HepG2 (cell line): ENCODE measurements around the gene COL26A1. TPM values are rescaled to one million over a fixed set of nuclear protein-coding genes. Genes with fewer than 3 reads are reported as not detected.
A peak's percentile ranks its signal among the peaks of the same experiment; 100 is the strongest.

Experiments
- ATAC-seq: fragments of 200-7000 bp; cut with Tn5 transposase; 3 replicates; pipeline ENCODE4 v1.9.1; 2020; ENCODE audit warnings: mild to moderate bottlenecking, moderate library complexity
- BruUV-seq: library from RNA; stranded (reverse); fragments of 400-500 nt; replicated peaks from 2 replicates; lab custom pipeline; 2021; lab: Mats Ljungman, UMichigan
- CTCF ChIA-PET: fragments of 300-600 bp; formaldehyde crosslinking; extraction: SDS; loops from one replicate; lab custom pipeline; 2021; ENCODE audit warnings: low total read pairs, inconsistent platforms, low intra/inter-chr PET ratio; lab: Yijun Ruan, JAX
- POLR2A ChIA-PET: fragments of 350-600 bp; sonication (Branson Sonifier 250); formaldehyde crosslinking; loops from one replicate; lab custom pipeline; 2020; ENCODE audit warnings: antibody characterized with exemption, inconsistent platforms; lab: Yijun Ruan, JAX
- DNase-seq: peaks from one replicate; pipeline ENCODE4 v3.0.0-alpha.2; 2015; ENCODE audit warnings: low spot score
- FAIRE-seq: peaks from 3 replicates; lab custom pipeline; 2011; peaks lifted over from hg19 to GRCh38; lab: Jason Lieb, UNC
- H2AFZ ChIP-seq: one replicate; pipeline ENCODE4 v1.6.1; 2011; ENCODE audit warnings: low read length, inconsistent platforms
- H3K27ac ChIP-seq: fragments of 300-600 bp; 3 replicates; pipeline ENCODE4 v1.8.0; 2011; ENCODE audit warnings: mixed run types, mild to moderate bottlenecking, mixed read lengths, low read length, inconsistent platforms; ENCODE audit not compliant: insufficient read depth; ENCODE audit errors: extremely low read length
- H3K27me3 ChIP-seq, 2 experiments: fragments of 200-600 bp in 1 of 2; 2 replicates in 1 of 2; 3 replicates in 1 of 2; pipeline versions ENCODE4 v1.6.0 to v1.8.0; 2011; ENCODE audit warnings: low read length in 2 of 2, mild to moderate bottlenecking in 2 of 2, moderate library complexity in 2 of 2, inconsistent platforms in 1 of 2; ENCODE audit not compliant: insufficient read depth in 2 of 2, control insufficient read depth in 1 of 2
- H3K36me3 ChIP-seq, 2 experiments: fragments of 200-600 bp in 1 of 2; replicated peaks in 1 of 2; 2 replicates in 1 of 2; 3 replicates in 1 of 2; pipeline versions ENCODE4 v1.5.1 to v1.8.0; 2011; ENCODE audit warnings: low read length in 2 of 2, inconsistent platforms in 1 of 2; ENCODE audit not compliant: insufficient read depth in 2 of 2, control insufficient read depth in 1 of 2
- H3K4me1 ChIP-seq: 2 replicates; pipeline ENCODE4 v1.5.1; 2012; ENCODE audit warnings: low read length, inconsistent platforms; ENCODE audit not compliant: insufficient read depth
- H3K4me2 ChIP-seq: 2 replicates; pipeline ENCODE4 v1.6.0; 2011; ENCODE audit warnings: low read depth, low read length, inconsistent platforms
- H3K4me3 ChIP-seq, 3 experiments: fragments of 200-600 bp in 1 of 3; sonication (generic), shearing (Covaris generic) in 1 of 3; replicated peaks in 1 of 3; 2 replicates each; pipeline ENCODE4 v1.5.1; 2011 to 2016; ENCODE audit warnings: low read length in 3 of 3, inconsistent platforms in 2 of 3, low read depth in 2 of 3, mild to moderate bottlenecking in 2 of 3, control low read depth in 1 of 3, mixed read lengths in 1 of 3; ENCODE audit not compliant: insufficient read depth in 1 of 3
- H3K79me2 ChIP-seq: one replicate; pipeline ENCODE4 v1.6.1; 2011; ENCODE audit warnings: low read length, inconsistent platforms; ENCODE audit not compliant: insufficient read depth
- H3K9ac ChIP-seq: 2 replicates; pipeline ENCODE4 v1.6.0; 2011; ENCODE audit warnings: mild to moderate bottlenecking, low read depth, low read length, inconsistent platforms; ENCODE audit not compliant: insufficient read depth
- H3K9me3 ChIP-seq: 2 replicates; pipeline ENCODE4 v1.5.1; 2012; ENCODE audit warnings: mild to moderate bottlenecking, low read length
- H4K20me1 ChIP-seq: 2 replicates; pipeline ENCODE4 v1.6.0; 2011; ENCODE audit warnings: inconsistent platforms, mild to moderate bottlenecking, low read length, moderate library complexity; ENCODE audit not compliant: insufficient read depth
- STAG1 ChIP-seq: sonication (generic); formaldehyde crosslinking; IDR thresholded peaks from 2 replicates; pipeline ENCODE4 v1.4.0; 2020; ENCODE audit warnings: missing genetic modification reagents
- ZBTB46 ChIP-seq: sonication (generic); formaldehyde crosslinking; IDR thresholded peaks from 2 replicates; pipeline ENCODE4 v1.4.0; 2020; ENCODE audit warnings: mild to moderate bottlenecking, missing genetic modification reagents, borderline replicate concordance
- ZNF34 ChIP-seq: sonication (generic); formaldehyde crosslinking; IDR thresholded peaks from 2 replicates; pipeline ENCODE4 v1.4.0; 2020; ENCODE audit warnings: mild to moderate bottlenecking, missing genetic modification reagents, borderline replicate concordance
- WGBS: methylation state at CpG from one replicate; pipeline ENCODE4 v1.1.6; 2017; ENCODE audit warnings: low lambda C conversion rate; 5-methylcytosine and 5-hydroxymethylcytosine counted together
- in situ Hi-C: cut with HindIII; loops from 2 replicates; pipeline ENCODE4 v1.10.0; 2017; ENCODE audit warnings: low pct_unique_long_range_greater_than_20kb; ENCODE audit not compliant: extremely low pct_ligation_motif_present
- intact Hi-C: fragments of 100-400 bp; cut with micrococcal nuclease; formaldehyde crosslinking; loops from one replicate; pipeline ENCODE4 v1.10.0; 2022; ENCODE audit not compliant: unreplicated experiment
- polyA plus RNA-seq, 8 experiments: library from polyadenylated mRNA; depleted of rRNA in 3 of 8; stranded (reverse) in 7 of 8; unstranded in 1 of 8; fragments of >200 nt; fragmentation: Illumina TruSeq in 4 of 8; extraction: Trizol in 4 of 8; gene quantifications; 2 replicates each; pipeline versions ENCODE4 v1.2.1 to v1.2.3, GENCODE V29; 2011 to 2016; ENCODE audit warnings: low read depth in 4 of 8, missing spikeins in 1 of 8, mixed read lengths in 1 of 8; ENCODE audit not compliant: insufficient read depth in 1 of 8
- total RNA-seq, 5 experiments: library from RNA; depleted of rRNA; stranded (reverse); fragments of >200 nt; fragmentation: Illumina TruSeq; extraction: Trizol; gene quantifications; 2 replicates each; pipeline ENCODE4 v1.2.3, GENCODE V29; 2016; ENCODE audit warnings: low read depth in 1 of 5
- TF ChIP-seq, protein P1 (sequence below): sonication (generic); formaldehyde crosslinking; IDR thresholded peaks from 2 replicates; pipeline ENCODE4 v1.5.0; 2020; ENCODE audit warnings: mild to moderate bottlenecking, missing genetic modification reagents, moderate library complexity

Gene COL26A1
- total and polyA plus RNA-seq, 2 of the 13 experiments (the other 11 are each of a cell fraction or from before 2014, with no cell fraction given): 7.8 to 9.2 TPM

DNA sequence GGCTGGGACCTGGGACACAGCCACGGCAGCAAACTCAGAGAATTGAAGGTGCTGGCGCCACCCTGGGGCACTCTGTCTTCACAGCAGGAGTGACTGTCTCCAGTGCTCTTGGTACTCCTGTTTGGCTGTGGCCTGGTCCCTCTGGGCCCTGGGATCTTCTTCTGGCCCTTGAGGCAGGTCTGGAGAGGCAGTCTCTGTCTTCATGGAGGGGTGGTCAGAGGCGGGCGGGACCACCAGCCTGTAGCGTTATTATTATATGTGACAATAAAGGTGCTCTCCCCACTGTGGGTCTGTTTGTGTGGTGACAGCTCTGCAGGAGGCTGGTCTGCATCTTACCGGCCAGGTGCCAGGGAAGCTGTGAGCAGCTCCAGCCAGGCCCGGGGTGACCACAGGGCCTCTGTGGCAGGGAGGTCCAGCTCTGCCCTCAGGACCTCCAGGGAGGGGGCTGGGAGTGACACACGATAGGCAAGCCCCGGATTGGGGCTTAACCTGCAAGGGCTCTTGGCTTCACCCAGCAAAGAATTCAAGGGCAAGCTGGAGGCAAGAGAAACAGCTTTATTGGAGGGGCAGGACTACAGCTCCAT, 196.2 kb downstream of the COL26A1 start:
- DNase-seq (no peak), ATAC-seq (peak; percentile 70), FAIRE-seq (no peak)
- intact Hi-C loops (no loop called here), in situ Hi-C loops (no loop called here)
- Histone ChIP-seq H3K9ac (no peak overlapping the region), H3K27ac (no peak overlapping the region), H2AFZ (no peak overlapping the region), H3K4me2 (no peak overlapping the region), H4K20me1 (no peaks in the 10 kb centered on the region), H3K79me2 (no peaks in the 10 kb centered on the region), H3K4me1 (no peaks in the 10 kb centered on the region), H3K36me3 (no peaks in the 10 kb centered on the region), H3K4me3 (no peak overlapping the region), H3K9me3 (no peaks in the 10 kb centered on the region), H3K27me3 (peaks cover 0 to 2% of the 10 kb centered on the region in 2 experiments; a peak in 2 of 5 replicates)
- ChIA-PET CTCF (no interaction called here), POLR2A (no interaction called here)
- TF ChIP-seq STAG1 (CRISPR knock-in tag) (0 out of 2 replicates have a peak, but pooled peaks have one; percentile 9), ZNF34 (no peak), ZBTB46 (CRISPR knock-in tag) (no peak)
- TF ChIP-seq, protein P1, sequence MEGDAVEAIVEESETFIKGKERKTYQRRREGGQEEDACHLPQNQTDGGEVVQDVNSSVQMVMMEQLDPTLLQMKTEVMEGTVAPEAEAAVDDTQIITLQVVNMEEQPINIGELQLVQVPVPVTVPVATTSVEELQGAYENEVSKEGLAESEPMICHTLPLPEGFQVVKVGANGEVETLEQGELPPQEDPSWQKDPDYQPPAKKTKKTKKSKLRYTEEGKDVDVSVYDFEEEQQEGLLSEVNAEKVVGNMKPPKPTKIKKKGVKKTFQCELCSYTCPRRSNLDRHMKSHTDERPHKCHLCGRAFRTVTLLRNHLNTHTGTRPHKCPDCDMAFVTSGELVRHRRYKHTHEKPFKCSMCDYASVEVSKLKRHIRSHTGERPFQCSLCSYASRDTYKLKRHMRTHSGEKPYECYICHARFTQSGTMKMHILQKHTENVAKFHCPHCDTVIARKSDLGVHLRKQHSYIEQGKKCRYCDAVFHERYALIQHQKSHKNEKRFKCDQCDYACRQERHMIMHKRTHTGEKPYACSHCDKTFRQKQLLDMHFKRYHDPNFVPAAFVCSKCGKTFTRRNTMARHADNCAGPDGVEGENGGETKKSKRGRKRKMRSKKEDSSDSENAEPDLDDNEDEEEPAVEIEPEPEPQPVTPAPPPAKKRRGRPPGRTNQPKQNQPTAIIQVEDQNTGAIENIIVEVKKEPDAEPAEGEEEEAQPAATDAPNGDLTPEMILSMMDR: peak; percentile 34
- no TSS peak for BruUV-seq
- 80% methylated on average over 1 of the region's 9 CpGs for WGBS
